ENCODE data around the gene MCUB. TPM values are rescaled to one million over a fixed set of nuclear protein-coding genes. Genes with fewer than 3 reads are reported as not detected.

The MCUB gene
- total and polyA plus RNA-seq, 9 of the 15 experiments (the other 6 are each of a cell fraction or from before 2014, with no cell fraction given) = 1.4 to 21.5 (median 5.4) TPM

- TF ChIP-seq ZNF57 (CRISPR knock-in tag; IDR thresholded peaks at IDR 0.05) = no peak
- TF ChIP-seq KAT7 (CRISPR knock-in tag; IDR thresholded peaks at IDR 0.05; ENCODE audit: borderline replicate concordance) = peak; percentile 50
- TF ChIP-seq MAX (CRISPR knock-in tag; IDR thresholded peaks at IDR 0.05) = peak; percentile 55
- TF ChIP-seq ELF2 (CRISPR knock-in tag; IDR thresholded peaks at IDR 0.05) = no peak
- TF ChIP-seq RB1 (IDR thresholded peaks at IDR 0.05; ENCODE audit: low read depth) = peak; percentile 53; the same call in 1 of the 2 replicates
- TF ChIP-seq FOXA1 (IDR thresholded peaks at IDR 0.05; ENCODE audit: borderline replicate concordance) = no peak
- no peak for TF ChIP-seq RHOXF2B (CRISPR knock-in tag; conservative IDR thresholded peaks at IDR 0.05)
- no peak for TF ChIP-seq BDP1 (IDR thresholded peaks at IDR 0.05; ENCODE audit: insufficient read depth, insufficient read length)
- TF ChIP-seq NRF1 (conservative IDR thresholded peaks at IDR 0.05 in 1 of 2, IDR thresholded peaks at IDR 0.05 in 1 of 2) = peak; percentile 76 to 78
- TF ChIP-seq, protein P1, sequence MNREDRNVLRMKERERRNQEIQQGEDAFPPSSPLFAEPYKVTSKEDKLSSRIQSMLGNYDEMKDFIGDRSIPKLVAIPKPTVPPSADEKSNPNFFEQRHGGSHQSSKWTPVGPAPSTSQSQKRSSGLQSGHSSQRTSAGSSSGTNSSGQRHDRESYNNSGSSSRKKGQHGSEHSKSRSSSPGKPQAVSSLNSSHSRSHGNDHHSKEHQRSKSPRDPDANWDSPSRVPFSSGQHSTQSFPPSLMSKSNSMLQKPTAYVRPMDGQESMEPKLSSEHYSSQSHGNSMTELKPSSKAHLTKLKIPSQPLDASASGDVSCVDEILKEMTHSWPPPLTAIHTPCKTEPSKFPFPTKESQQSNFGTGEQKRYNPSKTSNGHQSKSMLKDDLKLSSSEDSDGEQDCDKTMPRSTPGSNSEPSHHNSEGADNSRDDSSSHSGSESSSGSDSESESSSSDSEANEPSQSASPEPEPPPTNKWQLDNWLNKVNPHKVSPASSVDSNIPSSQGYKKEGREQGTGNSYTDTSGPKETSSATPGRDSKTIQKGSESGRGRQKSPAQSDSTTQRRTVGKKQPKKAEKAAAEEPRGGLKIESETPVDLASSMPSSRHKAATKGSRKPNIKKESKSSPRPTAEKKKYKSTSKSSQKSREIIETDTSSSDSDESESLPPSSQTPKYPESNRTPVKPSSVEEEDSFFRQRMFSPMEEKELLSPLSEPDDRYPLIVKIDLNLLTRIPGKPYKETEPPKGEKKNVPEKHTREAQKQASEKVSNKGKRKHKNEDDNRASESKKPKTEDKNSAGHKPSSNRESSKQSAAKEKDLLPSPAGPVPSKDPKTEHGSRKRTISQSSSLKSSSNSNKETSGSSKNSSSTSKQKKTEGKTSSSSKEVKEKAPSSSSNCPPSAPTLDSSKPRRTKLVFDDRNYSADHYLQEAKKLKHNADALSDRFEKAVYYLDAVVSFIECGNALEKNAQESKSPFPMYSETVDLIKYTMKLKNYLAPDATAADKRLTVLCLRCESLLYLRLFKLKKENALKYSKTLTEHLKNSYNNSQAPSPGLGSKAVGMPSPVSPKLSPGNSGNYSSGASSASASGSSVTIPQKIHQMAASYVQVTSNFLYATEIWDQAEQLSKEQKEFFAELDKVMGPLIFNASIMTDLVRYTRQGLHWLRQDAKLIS (CRISPR knock-in tag; IDR thresholded peaks at IDR 0.05) = 0 out of 2 replicates have a peak, but pooled peaks have one; percentile 27
- TF ChIP-seq, protein P2, sequence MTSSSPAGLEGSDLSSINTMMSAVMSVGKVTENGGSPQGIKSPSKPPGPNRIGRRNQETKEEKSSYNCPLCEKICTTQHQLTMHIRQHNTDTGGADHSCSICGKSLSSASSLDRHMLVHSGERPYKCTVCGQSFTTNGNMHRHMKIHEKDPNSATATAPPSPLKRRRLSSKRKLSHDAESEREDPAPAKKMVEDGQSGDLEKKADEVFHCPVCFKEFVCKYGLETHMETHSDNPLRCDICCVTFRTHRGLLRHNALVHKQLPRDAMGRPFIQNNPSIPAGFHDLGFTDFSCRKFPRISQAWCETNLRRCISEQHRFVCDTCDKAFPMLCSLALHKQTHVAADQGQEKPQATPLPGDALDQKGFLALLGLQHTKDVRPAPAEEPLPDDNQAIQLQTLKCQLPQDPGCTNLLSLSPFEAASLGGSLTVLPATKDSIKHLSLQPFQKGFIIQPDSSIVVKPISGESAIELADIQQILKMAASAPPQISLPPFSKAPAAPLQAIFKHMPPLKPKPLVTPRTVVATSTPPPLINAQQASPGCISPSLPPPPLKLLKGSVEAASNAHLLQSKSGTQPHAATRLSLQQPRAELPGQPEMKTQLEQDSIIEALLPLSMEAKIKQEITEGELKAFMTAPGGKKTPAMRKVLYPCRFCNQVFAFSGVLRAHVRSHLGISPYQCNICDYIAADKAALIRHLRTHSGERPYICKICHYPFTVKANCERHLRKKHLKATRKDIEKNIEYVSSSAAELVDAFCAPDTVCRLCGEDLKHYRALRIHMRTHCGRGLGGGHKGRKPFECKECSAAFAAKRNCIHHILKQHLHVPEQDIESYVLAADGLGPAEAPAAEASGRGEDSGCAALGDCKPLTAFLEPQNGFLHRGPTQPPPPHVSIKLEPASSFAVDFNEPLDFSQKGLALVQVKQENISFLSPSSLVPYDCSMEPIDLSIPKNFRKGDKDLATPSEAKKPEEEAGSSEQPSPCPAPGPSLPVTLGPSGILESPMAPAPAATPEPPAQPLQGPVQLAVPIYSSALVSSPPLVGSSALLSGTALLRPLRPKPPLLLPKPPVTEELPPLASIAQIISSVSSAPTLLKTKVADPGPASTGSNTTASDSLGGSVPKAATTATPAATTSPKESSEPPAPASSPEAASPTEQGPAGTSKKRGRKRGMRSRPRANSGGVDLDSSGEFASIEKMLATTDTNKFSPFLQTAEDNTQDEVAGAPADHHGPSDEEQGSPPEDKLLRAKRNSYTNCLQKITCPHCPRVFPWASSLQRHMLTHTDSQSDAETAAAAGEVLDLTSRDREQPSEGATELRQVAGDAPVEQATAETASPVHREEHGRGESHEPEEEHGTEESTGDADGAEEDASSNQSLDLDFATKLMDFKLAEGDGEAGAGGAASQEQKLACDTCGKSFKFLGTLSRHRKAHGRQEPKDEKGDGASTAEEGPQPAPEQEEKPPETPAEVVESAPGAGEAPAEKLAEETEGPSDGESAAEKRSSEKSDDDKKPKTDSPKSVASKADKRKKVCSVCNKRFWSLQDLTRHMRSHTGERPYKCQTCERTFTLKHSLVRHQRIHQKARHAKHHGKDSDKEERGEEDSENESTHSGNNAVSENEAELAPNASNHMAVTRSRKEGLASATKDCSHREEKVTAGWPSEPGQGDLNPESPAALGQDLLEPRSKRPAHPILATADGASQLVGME (CRISPR knock-in tag; IDR thresholded peaks at IDR 0.05) = peak; percentile 71; the same call in 1 of the 2 replicates
- peak; percentile 25 for TF ChIP-seq MEIS2 (IDR thresholded peaks at IDR 0.05; ENCODE audit: partially characterized antibody)
- TF ChIP-seq, protein P3, sequence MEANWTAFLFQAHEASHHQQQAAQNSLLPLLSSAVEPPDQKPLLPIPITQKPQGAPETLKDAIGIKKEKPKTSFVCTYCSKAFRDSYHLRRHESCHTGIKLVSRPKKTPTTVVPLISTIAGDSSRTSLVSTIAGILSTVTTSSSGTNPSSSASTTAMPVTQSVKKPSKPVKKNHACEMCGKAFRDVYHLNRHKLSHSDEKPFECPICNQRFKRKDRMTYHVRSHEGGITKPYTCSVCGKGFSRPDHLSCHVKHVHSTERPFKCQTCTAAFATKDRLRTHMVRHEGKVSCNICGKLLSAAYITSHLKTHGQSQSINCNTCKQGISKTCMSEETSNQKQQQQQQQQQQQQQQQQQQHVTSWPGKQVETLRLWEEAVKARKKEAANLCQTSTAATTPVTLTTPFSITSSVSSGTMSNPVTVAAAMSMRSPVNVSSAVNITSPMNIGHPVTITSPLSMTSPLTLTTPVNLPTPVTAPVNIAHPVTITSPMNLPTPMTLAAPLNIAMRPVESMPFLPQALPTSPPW (CRISPR knock-in tag; IDR thresholded peaks at IDR 0.05) = peak; percentile 86
- peak; percentile 79 for TF ChIP-seq RBFOX2 (IDR thresholded peaks at IDR 0.05; ENCODE audit: low read depth, low read length)
These were observed at the start of gene MCUB (continued) for GRCh38 chr4:109559983-109560686.
